Osteoblast (primary cell): ENCODE measurements around the gene LEPR. TPM values are rescaled to one million over a fixed set of nuclear protein-coding genes. Genes with fewer than 3 reads are reported as not detected.

ENCODE experiments used
- DNase-seq: peaks from one replicate; pipeline ENCODE4 v3.0.0; 2011; ENCODE audit warnings: low spot score, mixed read lengths; ENCODE audit not compliant: insufficient read length; ENCODE audit errors: missing footprints
- H2AFZ ChIP-seq: 2 replicates; pipeline ENCODE4 v1.6.0; 2011; ENCODE audit warnings: mild to moderate bottlenecking, low read length
- H3K27ac ChIP-seq: 2 replicates; pipeline ENCODE4 v1.5.1; 2011; ENCODE audit warnings: mild to moderate bottlenecking, low read depth, low read length, moderate library complexity
- H3K27me3 ChIP-seq: 2 replicates; pipeline ENCODE4 v1.6.0; 2012; ENCODE audit warnings: mild to moderate bottlenecking, control low read depth, inconsistent platforms, low read length, moderate library complexity; ENCODE audit not compliant: insufficient read depth
- H3K36me3 ChIP-seq: 2 replicates; pipeline ENCODE4 v1.5.1; 2011; ENCODE audit warnings: mild to moderate bottlenecking, low read length, control low read depth, moderate library complexity; ENCODE audit not compliant: insufficient read depth
- H3K4me1 ChIP-seq: 2 replicates; pipeline ENCODE4 v1.5.1; 2011; ENCODE audit warnings: mild to moderate bottlenecking, low read length, control low read depth, moderate library complexity; ENCODE audit not compliant: insufficient read depth
- H3K4me2 ChIP-seq: 2 replicates; pipeline ENCODE4 v1.6.0; 2011; ENCODE audit warnings: mild to moderate bottlenecking, low read length; ENCODE audit not compliant: insufficient read depth
- H3K4me3 ChIP-seq: fragments of 200-600 bp; sonication (generic); 3 replicates; pipeline ENCODE4 v1.5.1; 2012; ENCODE audit warnings: mild to moderate bottlenecking, low read length, inconsistent platforms; ENCODE audit not compliant: insufficient read depth
- H3K79me2 ChIP-seq: 2 replicates; pipeline ENCODE4 v1.6.0; 2012; ENCODE audit warnings: mild to moderate bottlenecking, low read length, control low read depth, inconsistent platforms; ENCODE audit not compliant: insufficient read depth
- H3K9me3 ChIP-seq: 2 replicates; pipeline ENCODE4 v1.5.1; 2011; ENCODE audit warnings: low read depth, low read length, control low read depth
- H4K20me1 ChIP-seq: 2 replicates; pipeline ENCODE4 v1.6.0; 2012; ENCODE audit warnings: mild to moderate bottlenecking, low read length, control low read depth; ENCODE audit not compliant: insufficient read depth
- CTCF ChIP-seq: IDR thresholded peaks from 2 replicates; pipeline ENCODE4 v1.5.1; 2011; ENCODE audit warnings: mild to moderate bottlenecking, low read depth, low read length, moderate library complexity; ENCODE audit errors: extremely low read depth
- total RNA-seq: library from RNA; depleted of rRNA; stranded (reverse); fragments of >200 nt; gene quantifications from 2 replicates; pipeline ENCODE4 v1.2.3, GENCODE V29; 2012

Gene LEPR
- total RNA-seq, 1 donor: 169 TPM

- no peak for TF ChIP-seq CTCF
- Histone ChIP-seq H4K20me1 (no peaks in the 10 kb centered on the region), H3K79me2 (peaks cover 34% of the 10 kb centered on the region), H3K27ac (peak overlapping the region; percentile 2), H3K4me3 (no peak overlapping the region), H3K27me3 (no peaks in the 10 kb centered on the region), H3K4me2 (no peak overlapping the region), H3K36me3 (peaks cover 36% of the 10 kb centered on the region), H3K9me3 (no peaks in the 10 kb centered on the region), H3K4me1 (peaks cover 31% of the 10 kb centered on the region), H2AFZ (no peak overlapping the region)
- DNase-seq: peak; percentile 47
Observed at GRCh38 chr1:65434760-65435159, 14.3 kb downstream of the LEPR start.

- H3K27ac ChIP-seq: peak overlapping the region; percentile 13
- peak; percentile 88 for DNase-seq
- no peak for TF ChIP-seq CTCF
- no peak overlapping the region for H3K4me2 ChIP-seq
- H3K4me3 ChIP-seq: no peak overlapping the region
- no peaks in the 10 kb centered on the region for H4K20me1 ChIP-seq
- no peaks in the 10 kb centered on the region for H3K9me3 ChIP-seq
- H3K36me3 ChIP-seq: peaks cover 27% of the 10 kb centered on the region
- peaks cover 28% of the 10 kb centered on the region for H3K79me2 ChIP-seq
- no peak overlapping the region for H2AFZ ChIP-seq
- peaks cover 24% of the 10 kb centered on the region for H3K4me1 ChIP-seq
- no peaks in the 10 kb centered on the region for H3K27me3 ChIP-seq
Observed at GRCh38 chr1:65435987-65436386, 15.5 kb downstream of the LEPR start.

- TF ChIP-seq CTCF: no peak
- H3K27ac ChIP-seq: no peak overlapping the region
- H3K4me2 ChIP-seq: no peak overlapping the region
- no peak overlapping the region for H2AFZ ChIP-seq
- peaks cover 15% of the 10 kb centered on the region for H3K79me2 ChIP-seq
- no peaks in the 10 kb centered on the region for H4K20me1 ChIP-seq
- DNase-seq: no peak
- H3K4me3 ChIP-seq: no peak overlapping the region
- H3K36me3 ChIP-seq: peaks cover 13% of the 10 kb centered on the region
- no peaks in the 10 kb centered on the region for H3K9me3 ChIP-seq
- no peaks in the 10 kb centered on the region for H3K27me3 ChIP-seq
- peaks cover 19% of the 10 kb centered on the region for H3K4me1 ChIP-seq
Observed at GRCh38 chr1:65437616-65438015, 17.1 kb downstream of the LEPR start.

GRCh38 chr1:65440322-65440900 is 19.9 kb downstream of the LEPR start:
- H3K36me3 ChIP-seq: no peaks in the 10 kb centered on the region
- no peak for DNase-seq
- H4K20me1 ChIP-seq: no peaks in the 10 kb centered on the region
- H3K27ac ChIP-seq: no peak overlapping the region
- H2AFZ ChIP-seq: no peak overlapping the region
- H3K9me3 ChIP-seq: no peaks in the 10 kb centered on the region
- TF ChIP-seq CTCF: no peak
- no peak overlapping the region for H3K4me3 ChIP-seq
- H3K27me3 ChIP-seq: no peaks in the 10 kb centered on the region
- H3K4me1 ChIP-seq: peaks cover 19% of the 10 kb centered on the region
- H3K4me2 ChIP-seq: no peak overlapping the region
- H3K79me2 ChIP-seq: no peaks in the 10 kb centered on the region
